Adrenal gland (tissue), 12 donors: ENCODE measurements around the gene PODNL1. TPM values are rescaled to one million over a fixed set of nuclear protein-coding genes. Genes with fewer than 3 reads are reported as not detected.

ENCODE experiments used
- DNase-seq, 7 donors: peaks; one replicate each; pipeline ENCODE4 v3.0.0-alpha.2; 2019 to 2020
- H3K27ac ChIP-seq, 5 donors: fragments of 200-600 bp; sonication (generic) in 4 of 5; 1 replicate in 3 of 5; 2 replicates in 2 of 5; pipeline versions ENCODE4 v1.5.1 to v1.8.0; 2016 to 2020; ENCODE audit warnings: mild to moderate bottlenecking in 1 of 5
- H3K27me3 ChIP-seq: fragments of 200-600 bp; 2 replicates; pipeline ENCODE4 v1.8.0; 2021
- H3K36me3 ChIP-seq, 2 donors: fragments of 200-600 bp; replicated peaks in 1 of 2; 1 replicate in 1 of 2; 2 replicates in 1 of 2; pipeline versions ENCODE4 v1.5.1 to v1.8.0; 2018 to 2022
- H3K4me1 ChIP-seq, 2 donors: fragments of 200-600 bp; replicated peaks in 1 of 2; 1 replicate in 1 of 2; 2 replicates in 1 of 2; pipeline versions ENCODE4 v1.5.1 to v1.8.0; 2018 to 2021
- H3K4me3 ChIP-seq, 4 donors: fragments of 200-600 bp; sonication (generic) in 3 of 4; one replicate each; pipeline ENCODE4 v1.5.1; 2016 to 2018
- H3K9me3 ChIP-seq, 3 donors: fragments of 200-600 bp; sonication (generic) in 1 of 3; replicated peaks in 1 of 3; 1 replicate in 2 of 3; 2 replicates in 1 of 3; pipeline versions ENCODE4 v1.5.1 to v1.8.0; 2016 to 2021
- CTCF ChIP-seq, 6 experiments: fragments of 450-650 bp in 4 of 6; fragments of 200-600 bp in 2 of 6; sonication (generic) in 1 of 6; IDR thresholded peaks; 1 replicate in 5 of 6; 2 replicates in 1 of 6; pipeline versions ENCODE4 v1.5.1 to v1.8.0; 2016 to 2021; ENCODE audit warnings: antibody characterized with exemption in 6 of 6, mild to moderate bottlenecking in 2 of 6, moderate library complexity in 1 of 6
- POLR2A ChIP-seq, 2 donors: fragments of 450-650 bp; IDR thresholded peaks; one replicate each; pipeline ENCODE4 v1.6.1; 2017; ENCODE audit warnings: antibody characterized with exemption in 2 of 2, mild to moderate bottlenecking in 2 of 2, moderate library complexity in 1 of 2
- WGBS, 4 donors: extraction: QIAGEN DNeasy Blood & Tissue Kit in 2 of 4; methylation state at CpG; one replicate each; pipeline versions ENCODE4 v1.1.5 to v1.1.7; 2013 to 2017; 5-methylcytosine and 5-hydroxymethylcytosine counted together
- intact Hi-C, 2 donors: fragments of 100-400 bp; cut with DNase I; formaldehyde crosslinking; loops; one replicate each; pipeline versions ENCODE4 v1.14.1 to v1.15.0; 2022 to 2023
- polyA plus RNA-seq, 3 donors: library from polyadenylated mRNA; stranded (reverse); fragments of 200-250 nt in 2 of 3; fragments of 350-450 nt in 1 of 3; fragmentation: Illumina TruSeq in 1 of 3; extraction: RNeasy Lipid Tissue Mini Kit (QIAGEN cat#74804) in 1 of 3; gene quantifications; one replicate each; pipeline ENCODE4 v1.2.3, GENCODE V29; 2013 to 2014
- total RNA-seq, 9 donors: library from RNA; depleted of rRNA in 4 of 9; stranded (reverse); fragments of >200 nt in 4 of 9; fragments of 120-200 nt in 1 of 9; fragmentation: NEBNext Ultra II Directional in 1 of 9; extraction: Animal tissue kit (Norgen Biotek cat#: 25700) in 1 of 9; gene quantifications; one replicate each; pipeline versions ENCODE4 v1.1.0 to v1.2.4, GENCODE V29; 2013 to 2023
- donor health status: healthy with polysubstance abuse.
- donor health status: Bipolar disorder and iron deficiency.
- donor health status: DM: yes; HTN: yes; CAD: no.
- donor health status: DM: no; HTN: no; CAD: no.
- donor health status: DM: no; HTN: no; CAD: no.
- donor health status: DM: yes; HTN: yes; CAD: no.

The PODNL1 gene
- total and polyA plus RNA-seq, 12 donors, result 0.15 to 2.1 (median 0.61) TPM; not detected in 3

GRCh38 chr19:13914777-13915176 is 23.4 kb downstream of the PODNL1 start:
- intact Hi-C loops, result no loop called here
- Histone ChIP-seq H3K4me3 (no peak overlapping the region), H3K4me1 (no peaks in the 10 kb centered on the region), H3K9me3 (no peaks in the 10 kb centered on the region), H3K27ac (no peak overlapping the region), H3K27me3 (no peaks in the 10 kb centered on the region), H3K36me3 (peaks cover 0 to 59% of the 10 kb centered on the region in 2 donors)
- no peak for DNase-seq
- TF ChIP-seq POLR2A (IDR thresholded peaks at IDR 0.05) (no peak), CTCF (IDR thresholded peaks at IDR 0.05) (no peak)
- 84 to 94% (median 92%) methylated on average over 3 of the region's 3 CpGs for WGBS, 4 donors

DNA sequence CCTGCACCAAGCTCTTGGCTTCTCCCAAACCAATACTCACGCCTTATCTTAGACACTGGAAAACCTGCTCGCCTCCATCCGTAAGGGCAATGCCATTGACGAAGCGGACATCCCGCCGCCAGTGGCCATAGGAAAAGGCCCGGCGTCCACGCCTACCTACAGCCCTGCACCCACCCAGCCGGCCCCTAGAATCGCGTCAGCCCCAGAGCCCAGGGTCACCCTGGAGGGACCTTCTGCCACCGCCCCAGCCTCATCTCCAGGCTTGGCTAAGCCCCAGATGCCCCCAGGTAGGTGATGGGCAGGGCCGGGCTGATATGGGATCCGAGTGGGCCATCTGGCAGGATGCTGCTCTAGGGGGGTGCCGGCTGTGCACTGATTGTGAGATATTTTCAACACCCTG is 24.9 kb downstream of the PODNL1 start:
- Histone ChIP-seq H3K27ac (no peak overlapping the region), H3K4me3 (no peak overlapping the region), H3K27me3 (no peaks in the 10 kb centered on the region), H3K4me1 (no peaks in the 10 kb centered on the region), H3K9me3 (no peaks in the 10 kb centered on the region), H3K36me3 (peaks cover 0 to 50% of the 10 kb centered on the region in 2 donors)
- intact Hi-C loops, result no loop called here
- TF ChIP-seq CTCF (IDR thresholded peaks at IDR 0.05) (no peak), POLR2A (IDR thresholded peaks at IDR 0.05) (no peak)
- no peak for DNase-seq
- WGBS, 4 donors, result 86 to 96% (median 93%) methylated on average over 11 to 17 of the region's 17 CpGs

DNA sequence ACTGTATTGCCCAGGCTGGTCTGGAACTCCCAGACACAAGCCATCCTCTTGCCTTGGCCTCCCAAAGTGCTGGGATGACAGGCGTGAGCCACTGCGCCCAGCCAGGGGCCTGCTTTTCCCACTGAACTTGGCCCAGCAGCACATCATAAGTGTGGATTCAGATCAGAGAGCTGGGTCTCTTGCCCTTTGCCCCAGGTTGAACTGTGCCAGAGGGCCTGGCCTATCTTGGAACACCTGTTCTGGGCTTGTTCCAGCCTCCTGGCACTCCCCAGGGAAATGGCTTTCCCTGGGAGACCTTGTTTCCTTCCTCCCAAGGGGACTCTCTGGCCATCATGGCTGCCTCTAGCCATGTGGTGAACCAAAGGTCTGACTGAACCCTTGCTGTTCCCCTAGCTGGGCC is 28.8 kb downstream of the PODNL1 start:
- TF ChIP-seq CTCF (IDR thresholded peaks at IDR 0.05) (no peak), POLR2A (IDR thresholded peaks at IDR 0.05) (no peak)
- DNase-seq, result no peak
- 80 to 100% (median 97%) methylated on average over 1 to 2 of the region's 2 CpGs for WGBS, 4 donors
- no peaks in the 10 kb centered on the region for H3K9me3 ChIP-seq
- peaks cover 10 to 17% of the 10 kb centered on the region in 2 donors for H3K4me1 ChIP-seq
- H3K36me3 ChIP-seq, result peaks cover 0 to 29% of the 10 kb centered on the region in 2 donors
- no peak overlapping the region for H3K27ac ChIP-seq
- no peak overlapping the region for H3K4me3 ChIP-seq
- intact Hi-C loops, result no loop called here
- no peaks in the 10 kb centered on the region for H3K27me3 ChIP-seq

GRCh38 chr19:13908674-13909073 is 29.5 kb downstream of the PODNL1 start:
- H3K36me3 ChIP-seq, result peaks cover 0 to 21% of the 10 kb centered on the region in 2 donors
- intact Hi-C loops, result no loop called here
- no peak for DNase-seq
- no peaks in the 10 kb centered on the region for H3K27me3 ChIP-seq
- no peak overlapping the region for H3K4me3 ChIP-seq
- TF ChIP-seq CTCF (IDR thresholded peaks at IDR 0.05) (no peak), POLR2A (IDR thresholded peaks at IDR 0.05) (no peak)
- peaks cover 10 to 17% of the 10 kb centered on the region in 2 donors for H3K4me1 ChIP-seq
- H3K9me3 ChIP-seq, result no peaks in the 10 kb centered on the region
- no peak overlapping the region for H3K27ac ChIP-seq
- WGBS, 4 donors, result 90 to 93% (median 93%) methylated on average over 8 of the region's 8 CpGs
